PC-9 (cell line): Measurements from ENCODE around the gene TRAF3IP1. TPM values are rescaled to one million over a fixed set of nuclear protein-coding genes. Genes with fewer than 3 reads are reported as not detected.

Source experiments
- BruUV-seq: library from RNA; stranded (reverse); fragments of 400-500 nt; replicated peaks from 2 replicates; lab custom pipeline; 2021; lab: Mats Ljungman, UMichigan
- CTCF ChIA-PET: fragments of 300-600 bp; sonication (Branson Sonifier 250); formaldehyde crosslinking; loops from one replicate; lab custom pipeline; 2022; ENCODE audit warnings: antibody characterized with exemption; lab: Charles Lee
- POLR2A ChIA-PET: fragments of 300-600 bp; sonication (Branson Sonifier 250); formaldehyde crosslinking; loops from one replicate; lab custom pipeline; 2022; ENCODE audit warnings: antibody characterized with exemption; ENCODE audit not compliant: unreplicated experiment; lab: Charles Lee
- DNase-seq, 2 experiments: peaks; one replicate each; pipeline versions ENCODE4 v3.0.0 to v3.0.0-alpha.2; 2015 to 2022; ENCODE audit warnings: mixed read lengths in 1 of 2
- H2AFZ ChIP-seq: fragments of 200-600 bp; sonication (generic); 2 replicates; pipeline ENCODE4 v1.8.1; 2017; ENCODE audit warnings: antibody characterized with exemption
- H3F3A ChIP-seq: fragments of 200-600 bp; sonication (generic); 2 replicates; pipeline ENCODE4 v1.8.1; 2017; ENCODE audit warnings: antibody characterized with exemption, mild to moderate bottlenecking, low read depth; ENCODE audit not compliant: insufficient read depth
- H3K27ac ChIP-seq: fragments of 200-600 bp; sonication (generic); 2 replicates; pipeline ENCODE4 v1.6.1; 2016; ENCODE audit warnings: mixed run types
- H3K27me3 ChIP-seq: fragments of 200-600 bp; sonication (generic); 2 replicates; pipeline ENCODE4 v1.6.1; 2016; ENCODE audit warnings: low read depth, mixed run types; ENCODE audit not compliant: insufficient read depth
- H3K36me3 ChIP-seq: fragments of 200-600 bp; sonication (generic); 2 replicates; pipeline ENCODE4 v1.6.1; 2016; ENCODE audit warnings: low read depth, mixed run types
- H3K4me1 ChIP-seq: fragments of 200-600 bp; sonication (generic); replicated peaks from 2 replicates; pipeline ENCODE4 v1.6.1; 2016; ENCODE audit warnings: mixed run types; ENCODE audit not compliant: insufficient read depth
- H3K4me2 ChIP-seq: fragments of 200-600 bp; sonication (generic); 2 replicates; pipeline ENCODE4 v1.6.1; 2017; ENCODE audit warnings: mixed run types
- H3K4me3 ChIP-seq: fragments of 200-600 bp; sonication (generic); 2 replicates; pipeline ENCODE4 v1.6.1; 2016; ENCODE audit warnings: mixed run types
- H3K79me2 ChIP-seq: fragments of 200-600 bp; sonication (generic); 2 replicates; pipeline ENCODE4 v1.6.1; 2017; ENCODE audit warnings: low read depth, mixed run types
- H3K9me2 ChIP-seq: fragments of 200-600 bp; sonication (generic); 2 replicates; pipeline ENCODE4 v1.8.1; 2017; ENCODE audit warnings: mild to moderate bottlenecking; ENCODE audit not compliant: insufficient read depth
- H3K9me3 ChIP-seq: fragments of 200-600 bp; sonication (generic); 2 replicates; pipeline ENCODE4 v1.8.1; 2016; ENCODE audit warnings: low read depth; ENCODE audit not compliant: insufficient read depth
- H4K20me1 ChIP-seq: fragments of 200-600 bp; sonication (generic); 2 replicates; pipeline ENCODE4 v1.8.1; 2017; ENCODE audit not compliant: insufficient read depth
- CTCF ChIP-seq: fragments of 200-600 bp; sonication (generic); conservative IDR thresholded peaks from 2 replicates; pipeline ENCODE4 v1.6.1; 2017; ENCODE audit warnings: mixed run types, antibody characterized with exemption, mild to moderate bottlenecking, moderate library complexity
- EZH2 ChIP-seq: fragments of 200-600 bp; sonication (generic); IDR thresholded peaks from 2 replicates; pipeline ENCODE4 v1.8.0; 2017; ENCODE audit warnings: antibody characterized with exemption, low read depth
- intact Hi-C: fragments of 100-400 bp; cut with micrococcal nuclease; formaldehyde crosslinking; loops from one replicate; pipeline ENCODE4 v1.10.0; 2022; ENCODE audit not compliant: unreplicated experiment
- total RNA-seq: library from RNA; stranded (reverse); gene quantifications from 2 replicates; pipeline ENCODE4 v1.2.3, GENCODE V29; 2021

TRAF3IP1 gene
- total RNA-seq, 1 experiment from 2014 or later, result 51.7 TPM

- Histone ChIP-seq H3K4me1 (no peaks in the 10 kb centered on the region), H3K9me2 (no peaks in the 10 kb centered on the region), H3K4me2 (no peak overlapping the region), H3K27me3 (peaks cover 23% of the 10 kb centered on the region; the same call in 1 of the 2 replicates), H2AFZ (no peak overlapping the region), H3K27ac (no peak overlapping the region), H3K4me3 (no peak overlapping the region), H3F3A (no peaks in the 10 kb centered on the region), H3K36me3 (no peaks in the 10 kb centered on the region), H3K79me2 (no peaks in the 10 kb centered on the region), H4K20me1 (no peaks in the 10 kb centered on the region; the same call in 1 of the 2 replicates), H3K9me3 (no peaks in the 10 kb centered on the region)
- POLR2A ChIA-PET, result interaction anchor here (0.6 kb wide), 1 partner anchor 12 kb away, joined by 9 read pairs; no protein-coding TSS in a partner anchor
- CTCF ChIA-PET, result no interaction called here
- no TSS peak for BruUV-seq
- intact Hi-C loops, result no loop called here
- DNase-seq, result no peak
- TF ChIP-seq EZH2 (no peak), CTCF (no peak)
Observed at GRCh38 chr2:238299803-238300202, 20.5 kb upstream of the TRAF3IP1 start.

GRCh38 chr2:238302087-238302486, 18.2 kb upstream of the TRAF3IP1 start:
- Histone ChIP-seq H3K4me2 (no peak overlapping the region), H2AFZ (no peak overlapping the region), H3K4me3 (no peak overlapping the region), H3K27me3 (peaks cover 7% of the 10 kb centered on the region; the same call in 1 of the 2 replicates), H4K20me1 (no peaks in the 10 kb centered on the region; the same call in 1 of the 2 replicates), H3K4me1 (no peaks in the 10 kb centered on the region), H3K36me3 (no peaks in the 10 kb centered on the region), H3F3A (no peaks in the 10 kb centered on the region), H3K9me3 (no peaks in the 10 kb centered on the region), H3K79me2 (no peaks in the 10 kb centered on the region), H3K27ac (no peak overlapping the region), H3K9me2 (no peaks in the 10 kb centered on the region)
- intact Hi-C loops, result no loop called here
- POLR2A ChIA-PET, result interaction anchor here (0.7 kb wide), 1 partner anchor 11 kb away, joined by 6 read pairs; no protein-coding TSS in a partner anchor
- CTCF ChIA-PET, result interaction anchor here (0.9 kb wide), 1 partner anchor 15 kb away, joined by 3 read pairs; no protein-coding TSS in a partner anchor
- TF ChIP-seq EZH2, result no peak
- BruUV-seq, result no TSS peak
- no peak for DNase-seq

- H4K20me1 ChIP-seq, result no peaks in the 10 kb centered on the region; the same call in 1 of the 2 replicates
- H3K27me3 ChIP-seq, result 0 out of 2 replicates have a peak, but pooled peaks cover under 1% of the 10 kb centered on the region
- no peak overlapping the region for H3K4me3 ChIP-seq
- H3K9me3 ChIP-seq, result no peaks in the 10 kb centered on the region
- H2AFZ ChIP-seq, result no peak overlapping the region
- no peak overlapping the region for H3K4me2 ChIP-seq
- POLR2A ChIA-PET, result no interaction called here
- BruUV-seq, result no TSS peak
- DNase-seq, result no peak
- H3F3A ChIP-seq, result no peaks in the 10 kb centered on the region
- CTCF ChIA-PET, result no interaction called here
- no peak overlapping the region for H3K27ac ChIP-seq
- H3K36me3 ChIP-seq, result no peaks in the 10 kb centered on the region
- H3K79me2 ChIP-seq, result no peaks in the 10 kb centered on the region
- intact Hi-C loops, result no loop called here
- H3K9me2 ChIP-seq, result no peaks in the 10 kb centered on the region
- H3K4me1 ChIP-seq, result no peaks in the 10 kb centered on the region
- no peak for TF ChIP-seq CTCF
- no peak for TF ChIP-seq EZH2
Observed at GRCh38 chr2:238302751-238303150, 17.6 kb upstream of the TRAF3IP1 start.
